HepG2 (cell line): ENCODE results near the gene CUL2. TPM values are rescaled to one million over a fixed set of nuclear protein-coding genes. Genes with fewer than 3 reads are reported as not detected.

Experiments used
- ATF4 ChIP-seq, 2 experiments: fragments of 450-650 bp in 1 of 2; sonication (generic) in 1 of 2; formaldehyde crosslinking; IDR thresholded peaks; 2 replicates each; pipeline versions ENCODE4 v1.5.0 to v1.8.0; 2020 to 2022; ENCODE audit warnings: mild to moderate bottlenecking in 1 of 2, missing genetic modification reagents in 1 of 2
- FOXK2 ChIP-seq: fragments of 450-650 bp; IDR thresholded peaks from 2 replicates; pipeline ENCODE4 v1.6.1; 2016
- ISL2 ChIP-seq: sonication (generic); formaldehyde crosslinking; IDR thresholded peaks from 2 replicates; pipeline ENCODE4 v1.5.0; 2020; ENCODE audit warnings: missing genetic modification reagents
- LCORL ChIP-seq, 2 experiments: fragments of 450-650 bp in 1 of 2; sonication (generic) in 1 of 2; formaldehyde crosslinking in 1 of 2; IDR thresholded peaks; 2 replicates each; pipeline versions ENCODE4 v1.5.0 to v1.6.1; 2017 to 2020; ENCODE audit warnings: antibody characterized with exemption in 1 of 2, missing genetic modification reagents in 1 of 2
- MLLT10 ChIP-seq: sonication (generic); formaldehyde crosslinking; IDR thresholded peaks from 2 replicates; pipeline ENCODE4 v1.4.0; 2020; ENCODE audit warnings: missing genetic modification reagents
- NFE2L2 ChIP-seq: fragments of 150-350 bp; IDR thresholded peaks from 2 replicates; pipeline ENCODE4 v1.6.1; 2014; ENCODE audit warnings: low read length
- NR2F2 ChIP-seq: IDR thresholded peaks from 2 replicates; pipeline ENCODE4 v1.6.1; 2012; ENCODE audit warnings: low read depth, inconsistent platforms, borderline replicate concordance
- RARA ChIP-seq: IDR thresholded peaks from 2 replicates; pipeline ENCODE4 v1.6.1; 2016; ENCODE audit warnings: missing genetic modification reagents, missing compliant biosample characterization
- REPIN1 ChIP-seq: sonication (generic); formaldehyde crosslinking; IDR thresholded peaks from 2 replicates; pipeline ENCODE4 v1.8.0; 2022; ENCODE audit warnings: missing genetic modification reagents, low read depth, mild to moderate bottlenecking, borderline replicate concordance
- SMAD3 ChIP-seq: sonication (generic); formaldehyde crosslinking; IDR thresholded peaks from 2 replicates; pipeline ENCODE4 v1.4.0; 2020; ENCODE audit warnings: missing genetic modification reagents
- SOX6 ChIP-seq, 2 experiments: fragments of 450-650 bp in 1 of 2; sonication (generic) in 1 of 2; formaldehyde crosslinking in 1 of 2; IDR thresholded peaks; 2 replicates each; pipeline versions ENCODE4 v1.4.0 to v1.6.1; 2017 to 2020; ENCODE audit warnings: antibody characterized with exemption in 1 of 2, mild to moderate bottlenecking in 1 of 2, missing genetic modification reagents in 1 of 2
- SUZ12 ChIP-seq: fragments of 150-350 bp; IDR thresholded peaks from 2 replicates; pipeline ENCODE4 v1.6.1; 2014; ENCODE audit warnings: low read depth, low read length
- ZBED4 ChIP-seq: sonication (generic); formaldehyde crosslinking; IDR thresholded peaks from 2 replicates; pipeline ENCODE4 v1.4.0; 2020; ENCODE audit warnings: missing genetic modification reagents, borderline replicate concordance
- ZBTB7B ChIP-seq: sonication (generic); formaldehyde crosslinking; IDR thresholded peaks from 2 replicates; pipeline ENCODE4 v1.4.0; 2020; ENCODE audit warnings: missing genetic modification reagents
- ZMYM4 ChIP-seq: sonication (generic); formaldehyde crosslinking; IDR thresholded peaks from 2 replicates; pipeline ENCODE4 v1.8.1; 2023; ENCODE audit warnings: mild to moderate bottlenecking, missing genetic modification reagents
- ZNF34 ChIP-seq: sonication (generic); formaldehyde crosslinking; IDR thresholded peaks from 2 replicates; pipeline ENCODE4 v1.4.0; 2020; ENCODE audit warnings: mild to moderate bottlenecking, missing genetic modification reagents, borderline replicate concordance
- ZNF768 ChIP-seq: sonication (generic); formaldehyde crosslinking; IDR thresholded peaks from 2 replicates; pipeline ENCODE4 v1.4.0; 2020; ENCODE audit warnings: missing genetic modification reagents
- ZNF781 ChIP-seq: sonication (generic); formaldehyde crosslinking; IDR thresholded peaks from 2 replicates; pipeline ENCODE4 v1.5.1; 2020; ENCODE audit warnings: borderline replicate concordance, mild to moderate bottlenecking, missing genetic modification reagents; ENCODE audit errors: not compliant biosample characterization
- ZNF878 ChIP-seq: sonication (generic); formaldehyde crosslinking; IDR thresholded peaks from 2 replicates; pipeline ENCODE4 v1.8.1; 2023; ENCODE audit warnings: mild to moderate bottlenecking, missing genetic modification reagents, moderate library complexity
- ZSCAN22 ChIP-seq: sonication (generic); formaldehyde crosslinking; IDR thresholded peaks from 2 replicates; pipeline ENCODE4 v1.4.0; 2020; ENCODE audit warnings: mild to moderate bottlenecking, missing genetic modification reagents
- ZXDC ChIP-seq: sonication (generic); formaldehyde crosslinking; IDR thresholded peaks from 2 replicates; pipeline ENCODE4 v1.5.0; 2020; ENCODE audit warnings: mild to moderate bottlenecking, missing genetic modification reagents
- polyA plus RNA-seq, 8 experiments: library from polyadenylated mRNA; depleted of rRNA in 3 of 8; stranded (reverse) in 7 of 8; unstranded in 1 of 8; fragments of >200 nt; fragmentation: Illumina TruSeq in 4 of 8; extraction: Trizol in 4 of 8; gene quantifications; 2 replicates each; pipeline versions ENCODE4 v1.2.1 to v1.2.3, GENCODE V29; 2011 to 2016; ENCODE audit warnings: low read depth in 4 of 8, missing spikeins in 1 of 8, mixed read lengths in 1 of 8; ENCODE audit not compliant: insufficient read depth in 1 of 8
- total RNA-seq, 5 experiments: library from RNA; depleted of rRNA; stranded (reverse); fragments of >200 nt; fragmentation: Illumina TruSeq; extraction: Trizol; gene quantifications; 2 replicates each; pipeline ENCODE4 v1.2.3, GENCODE V29; 2016; ENCODE audit warnings: low read depth in 1 of 5

Gene CUL2
- total and polyA plus RNA-seq, 2 of the 13 experiments (the other 11 are each of a cell fraction or from before 2014, with no cell fraction given): 9.6 to 33.1 TPM

- no peak; the same call in 1 of the 2 replicates for TF ChIP-seq RARA (CRISPR knock-in tag)
- TF ChIP-seq ZSCAN22: 0 out of 2 replicates have a peak, but pooled peaks have one; percentile 48
- peak in 1 of 2 experiments; percentile 37; a peak in 1 of 4 replicates for TF ChIP-seq ATF4 (CRISPR knock-in tag; IDR thresholded peaks at IDR 0.05)
- TF ChIP-seq REPIN1 (CRISPR knock-in tag): no peak; the same call in 1 of the 2 replicates
- TF ChIP-seq ISL2 (CRISPR knock-in tag): no peak
- no peak; the same call in 1 of the 2 replicates for TF ChIP-seq NR2F2
- peak; percentile 64; the same call in 1 of the 2 replicates for TF ChIP-seq ZBTB7B
- no peak for TF ChIP-seq ZXDC
- TF ChIP-seq FOXK2: no peak
- TF ChIP-seq ZNF34 (CRISPR knock-in tag): peak; percentile 83; the same call in 1 of the 2 replicates
- no peak for TF ChIP-seq SUZ12
- peak; percentile 62 for TF ChIP-seq ZNF781
- TF ChIP-seq ZMYM4 (CRISPR knock-in tag): peak; percentile 86
- no peak for TF ChIP-seq NFE2L2
- peak; percentile 47; the same call in 1 of the 2 replicates for TF ChIP-seq ZNF768 (CRISPR knock-in tag)
- no peak for TF ChIP-seq LCORL (IDR thresholded peaks at IDR 0.05)
- no peak; the same call in 1 of the 2 replicates for TF ChIP-seq LCORL (CRISPR knock-in tag; IDR thresholded peaks at IDR 0.05)
- TF ChIP-seq ZBED4 (CRISPR knock-in tag): 0 out of 2 replicates have a peak, but pooled peaks have one; percentile 8
- TF ChIP-seq MLLT10 (CRISPR knock-in tag): no peak
- no peak for TF ChIP-seq ZNF878 (CRISPR knock-in tag)
- TF ChIP-seq SMAD3 (CRISPR knock-in tag): no peak
- TF ChIP-seq SOX6 (IDR thresholded peaks at IDR 0.05): no peak
- peak; percentile 83 for TF ChIP-seq SOX6 (CRISPR knock-in tag; IDR thresholded peaks at IDR 0.05)
Measured at GRCh38 chr10:35126530-35127288, 36.6 kb upstream of the CUL2 start, which contains the start of gene CREM (continued).
